NCI-H1436 treated with DMSO at 0.1 percent for 48 hours (cell line): ENCODE data around the gene KCTD4.
"Not testable (repeated sequence)": the region's sequence is repeated elsewhere in the genome, so short reads cannot be mapped to it uniquely, and the experiment has no call there.

ENCODE experiments used
- DNase-seq: peaks from one replicate; lab custom pipeline; 2025; lab: John Stamatoyannopoulos, UW

The KCTD4 gene

DNA sequence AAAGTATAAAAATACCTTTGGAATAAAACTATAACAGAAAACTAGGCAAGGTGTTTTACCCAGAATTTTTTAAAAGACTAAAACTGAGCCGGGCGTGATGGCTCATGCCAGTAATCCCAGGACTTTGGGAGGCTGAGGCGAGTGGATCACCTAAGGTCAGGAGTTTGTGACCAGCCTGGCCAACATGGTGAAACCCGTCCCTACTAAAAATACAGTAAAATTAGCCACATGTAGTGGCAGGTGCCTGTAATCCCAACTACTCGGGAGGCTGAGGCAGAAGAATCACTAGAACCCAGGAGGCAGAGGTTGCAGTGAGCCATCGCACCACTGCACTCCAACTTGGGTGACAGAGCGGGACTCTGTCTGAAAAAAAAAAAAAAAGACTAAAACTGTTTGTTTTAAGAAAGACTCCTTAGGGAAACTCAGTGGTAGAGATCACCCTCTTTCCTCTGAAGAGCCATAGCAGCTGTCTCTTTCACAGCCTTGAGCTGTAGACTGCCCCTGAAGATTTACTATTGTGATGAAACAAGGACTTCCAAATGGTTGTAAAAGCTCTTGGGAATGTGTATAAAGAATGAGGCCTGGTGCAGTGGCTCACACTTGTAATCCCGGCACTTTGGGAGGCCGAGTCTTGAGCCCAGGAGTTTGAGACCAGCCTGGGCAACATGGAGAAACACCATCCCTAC lies 14.7 kb upstream of the KCTD4 start:
- no peak for DNase-seq

DNA sequence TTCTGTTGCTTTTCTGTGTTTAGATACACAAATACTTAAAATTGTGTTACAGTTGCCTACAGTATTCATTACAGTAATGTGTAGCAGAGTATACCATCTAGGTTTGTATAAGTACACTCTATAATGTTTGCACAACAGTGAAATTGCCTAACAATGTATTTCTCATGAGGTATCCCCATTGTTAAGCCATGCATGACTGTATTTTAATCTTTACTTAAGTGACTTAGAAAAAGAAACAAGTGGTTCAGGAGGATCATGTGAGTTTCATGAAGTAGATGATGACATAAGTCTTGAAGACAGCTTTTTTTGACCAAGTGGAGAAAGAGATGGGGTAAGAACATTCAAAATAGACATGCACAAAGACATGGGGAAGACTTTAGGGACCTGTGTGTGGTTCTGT lies 8.4 kb upstream of the KCTD4 start:
- DNase-seq, result no peak

DNA sequence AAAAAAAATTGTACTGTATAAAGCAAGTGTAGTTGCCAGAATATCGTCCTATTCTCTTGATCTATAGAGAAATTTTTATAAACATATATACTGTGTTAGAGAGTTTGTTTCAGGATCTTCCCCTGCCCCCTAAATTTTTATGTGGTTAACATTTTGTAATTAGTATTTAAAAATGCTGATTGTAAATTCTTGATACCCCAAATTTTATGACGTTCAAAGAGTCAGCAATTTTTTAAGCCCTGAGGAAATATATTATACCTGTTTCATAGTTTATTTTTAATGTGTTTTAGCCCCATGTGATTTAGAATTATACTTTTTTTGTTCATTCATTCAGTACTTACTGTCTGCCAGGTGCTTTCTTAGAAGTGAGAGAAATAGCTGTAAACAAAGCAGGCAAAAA lies 7.3 kb upstream of the KCTD4 start:
- DNase-seq, result no peak

DNA sequence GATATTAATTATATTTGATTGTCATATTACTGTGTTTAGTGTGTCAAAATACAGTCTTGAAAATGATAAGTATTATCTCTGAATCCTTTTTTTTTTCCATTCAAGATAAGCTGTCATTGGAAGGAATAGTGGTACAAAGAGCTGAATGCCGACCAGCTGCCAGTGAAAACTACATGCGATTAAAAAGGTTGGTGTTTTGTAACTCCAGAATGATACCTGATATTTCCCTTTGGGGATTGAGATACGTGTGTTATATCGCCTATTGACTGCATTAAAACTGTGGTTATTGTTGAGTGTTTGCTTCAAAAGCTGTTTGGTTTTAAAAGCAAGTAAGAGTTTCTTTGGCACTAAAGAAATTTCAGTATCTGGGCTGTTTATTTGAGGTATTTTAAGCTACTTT lies 6.5 kb upstream of the KCTD4 start:
- DNase-seq, result peak; percentile 44

DNA sequence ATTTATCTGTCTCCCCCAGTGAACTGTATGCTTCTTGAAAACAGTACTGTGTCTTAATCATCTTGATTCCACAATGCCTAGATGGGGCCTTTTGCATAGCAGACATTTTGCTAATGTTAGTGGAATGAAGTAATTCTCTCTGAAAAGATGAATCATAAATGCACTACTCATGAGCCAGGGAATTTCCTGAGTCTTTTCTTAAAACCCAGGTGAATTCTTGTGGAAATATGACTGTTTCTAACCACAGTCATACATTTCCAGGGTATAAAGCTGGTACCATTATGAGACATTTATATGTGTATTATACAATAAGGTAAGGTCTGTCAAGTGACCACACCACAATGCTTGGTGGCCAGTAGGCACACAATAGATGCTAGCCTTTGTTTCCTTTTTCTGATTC lies 5.5 kb upstream of the KCTD4 start:
- no peak for DNase-seq

DNA sequence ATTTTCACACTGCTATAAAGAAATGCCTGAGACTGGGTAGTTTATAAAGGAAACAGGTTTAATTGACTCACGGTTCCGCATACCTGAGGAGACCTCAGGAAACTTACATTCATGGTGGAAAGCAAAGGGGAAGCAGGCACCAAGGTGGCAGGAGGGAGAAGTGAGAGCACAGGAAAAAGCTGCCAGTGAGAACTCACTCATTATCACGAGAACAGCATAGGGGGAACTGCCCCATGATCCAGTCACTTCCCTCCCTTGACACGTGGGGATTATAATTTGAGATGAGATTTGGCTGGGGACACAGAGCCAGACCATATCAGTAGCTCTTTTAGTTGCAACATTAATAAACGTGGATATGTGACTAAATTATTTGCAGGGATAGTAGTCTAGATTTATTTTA lies 4.3 kb upstream of the KCTD4 start:
- DNase-seq, result no peak

DNA sequence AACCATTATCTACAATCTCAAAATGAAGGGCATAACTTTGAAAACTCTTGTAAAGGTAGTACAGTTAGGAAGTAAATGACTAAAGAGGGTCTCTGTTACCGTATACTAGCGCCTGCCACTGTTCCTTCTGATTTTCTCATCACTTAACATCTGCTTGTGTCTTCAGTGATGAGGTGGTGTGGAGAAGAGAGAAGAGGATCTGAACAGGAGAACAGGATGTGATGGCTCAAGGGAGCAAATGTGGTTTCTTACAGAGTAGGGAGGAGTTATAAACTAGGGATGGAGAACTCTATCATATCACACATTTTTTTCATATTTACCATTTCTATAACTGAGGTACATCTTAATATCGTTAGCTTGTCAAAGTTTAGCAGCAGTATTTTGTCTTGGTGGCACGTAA lies 1.1 kb downstream of the KCTD4 start:
- no peak for DNase-seq

DNA sequence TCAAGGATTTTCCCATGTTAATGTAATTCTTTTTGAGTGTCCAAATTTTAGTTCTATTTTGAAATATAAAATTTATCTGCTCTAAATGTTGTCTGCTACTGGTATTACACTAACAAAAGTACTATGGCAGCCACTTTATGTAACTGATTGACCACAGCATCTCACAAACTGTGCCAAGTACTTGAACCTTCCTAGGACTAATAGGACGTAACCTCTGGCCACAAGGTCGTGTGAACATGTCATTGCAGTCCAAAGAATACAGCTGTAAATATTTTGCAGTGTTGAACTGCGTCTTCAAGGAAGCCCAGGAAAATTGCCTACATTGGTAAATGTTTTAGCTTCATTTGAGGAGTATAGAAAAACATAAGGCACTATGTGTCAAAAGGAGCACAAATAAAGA lies 1.9 kb downstream of the KCTD4 start:
- no peak for DNase-seq

DNA sequence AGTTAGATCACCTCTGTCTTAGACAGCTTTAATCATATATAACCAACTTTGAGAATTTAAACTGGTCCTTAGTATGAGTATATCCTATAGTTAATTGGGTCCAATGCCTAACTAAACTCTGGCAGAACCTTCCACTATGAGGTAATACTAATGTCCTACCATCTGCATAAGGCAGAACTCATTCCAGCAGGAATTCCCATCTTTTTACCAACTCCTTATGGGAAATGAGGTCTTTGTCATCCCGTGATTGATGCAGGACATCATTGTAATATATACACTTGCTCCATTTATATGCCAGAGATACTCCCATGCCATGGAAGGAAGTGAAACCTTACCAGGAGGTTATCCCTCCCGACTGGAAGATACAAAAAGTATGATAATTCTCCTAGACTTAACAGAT lies 2.8 kb downstream of the KCTD4 start:
- no peak for DNase-seq

DNA sequence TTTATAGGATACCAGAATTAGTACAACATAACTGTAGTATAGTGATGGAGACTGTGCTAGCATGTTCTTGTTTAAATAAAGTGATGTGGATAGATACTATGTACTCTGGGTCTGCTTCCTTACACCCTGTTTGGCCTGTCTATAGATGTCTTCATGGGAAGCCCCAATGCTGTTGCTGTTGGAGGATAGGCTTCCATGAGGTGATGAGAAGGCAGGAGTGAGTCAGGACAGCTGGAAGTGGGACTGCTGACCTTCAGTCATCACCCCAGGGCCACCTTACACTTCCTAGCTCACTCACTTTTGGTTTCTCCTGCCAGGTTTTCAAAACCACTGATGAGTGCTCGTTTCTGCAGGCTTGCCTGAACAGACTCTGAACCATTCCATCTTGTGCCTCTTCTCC lies 4.2 kb downstream of the KCTD4 start:
- no peak for DNase-seq

DNA sequence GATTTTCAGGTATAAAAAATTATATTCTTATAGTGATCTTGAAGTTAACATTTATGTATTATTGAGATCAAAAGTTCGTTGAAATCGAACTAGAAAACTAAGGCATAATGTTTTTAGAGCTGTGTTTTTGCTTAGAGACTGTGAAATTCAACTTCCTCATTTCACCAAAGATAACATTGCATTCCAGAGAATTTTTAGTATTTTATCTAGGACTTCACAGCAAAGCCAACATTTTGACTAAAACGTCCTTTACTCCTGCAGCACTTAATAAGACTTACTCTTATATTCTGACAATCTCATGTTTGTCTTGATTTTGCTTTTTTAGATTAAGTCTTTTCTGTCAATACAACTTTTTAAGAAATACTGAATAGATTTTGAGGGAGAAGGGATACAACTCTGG lies 4.7 kb downstream of the KCTD4 start:
- DNase-seq, result no peak

DNA sequence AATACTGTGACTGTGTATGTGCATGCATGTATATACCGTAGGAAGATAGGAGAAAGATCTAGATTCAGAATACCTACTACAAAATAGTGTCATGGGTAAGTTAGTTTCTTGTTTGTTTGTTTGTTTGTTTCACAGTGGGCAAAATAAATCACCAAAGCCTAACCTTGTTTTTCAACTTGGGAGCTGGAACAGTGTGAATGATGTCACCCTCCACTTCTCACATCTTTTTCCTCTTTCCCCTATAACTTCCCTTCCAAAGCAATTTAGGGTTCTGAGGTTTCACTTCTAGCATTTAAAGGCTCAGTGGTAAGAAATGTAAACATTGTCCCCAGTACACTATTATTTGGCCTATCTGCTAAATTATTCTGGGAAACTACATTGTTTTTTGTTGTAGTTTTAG lies 5.4 kb downstream of the KCTD4 start:
- no peak for DNase-seq

DNA sequence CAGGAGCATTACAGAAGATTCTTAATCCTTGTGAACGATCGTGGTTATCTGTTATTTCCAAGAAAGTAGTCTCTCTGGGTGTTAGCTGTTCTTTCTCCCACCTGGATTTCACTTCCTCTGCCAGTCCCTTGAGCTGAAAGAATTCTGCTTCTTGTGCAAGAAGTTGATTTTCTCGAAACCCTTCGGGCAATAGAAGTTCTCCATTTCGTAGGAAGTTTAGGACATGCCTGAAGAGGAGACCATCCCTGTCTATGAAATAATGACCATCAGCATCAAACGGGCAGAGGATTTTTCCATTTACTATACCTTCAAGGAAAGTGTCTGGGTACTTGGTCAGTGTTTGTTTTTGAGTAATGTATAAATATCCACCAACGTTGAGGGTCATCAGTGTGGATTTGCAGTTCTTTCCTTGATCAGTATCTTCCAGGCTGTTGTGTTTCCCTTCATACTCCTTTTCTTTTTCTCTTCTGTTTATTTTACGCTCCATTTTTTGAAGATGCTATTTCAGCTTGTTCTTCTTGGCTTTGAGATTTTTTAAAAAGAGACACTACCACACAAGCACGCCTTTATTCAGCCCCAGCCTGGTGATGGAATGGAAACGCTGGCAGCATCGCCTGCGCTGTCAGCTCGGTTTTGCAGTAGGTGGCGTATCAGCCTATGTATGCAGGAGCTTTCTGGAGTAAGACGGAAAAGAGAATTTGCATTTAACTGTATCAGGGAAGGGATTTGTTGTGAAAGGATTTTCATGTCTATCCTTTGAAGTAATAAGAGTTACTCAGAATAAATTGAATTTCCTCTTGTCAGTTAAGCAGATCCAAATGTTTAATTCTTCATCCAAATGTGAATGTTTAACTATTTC lies 6.5 kb downstream of the KCTD4 start:
- DNase-seq, result no peak

DNA sequence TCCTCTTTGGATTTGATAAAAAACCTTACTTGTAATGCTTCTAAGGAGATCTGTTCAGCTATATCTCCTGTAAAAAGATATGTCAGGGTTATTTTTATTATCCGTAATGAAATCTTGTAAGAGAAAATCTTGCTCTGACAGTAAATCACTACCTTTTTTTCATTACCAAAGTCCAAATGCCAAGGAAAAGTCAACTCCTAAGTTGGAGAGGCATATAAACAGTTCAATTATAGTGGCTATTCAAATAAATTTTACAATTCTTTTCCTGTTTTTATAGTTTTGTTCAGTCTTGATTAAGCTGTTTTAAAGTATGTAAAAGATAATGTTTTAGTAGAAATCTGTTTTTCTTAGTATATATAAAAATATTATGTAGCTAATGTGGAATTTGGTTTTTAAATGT lies 9.0 kb downstream of the KCTD4 start:
- DNase-seq, result no peak

DNA sequence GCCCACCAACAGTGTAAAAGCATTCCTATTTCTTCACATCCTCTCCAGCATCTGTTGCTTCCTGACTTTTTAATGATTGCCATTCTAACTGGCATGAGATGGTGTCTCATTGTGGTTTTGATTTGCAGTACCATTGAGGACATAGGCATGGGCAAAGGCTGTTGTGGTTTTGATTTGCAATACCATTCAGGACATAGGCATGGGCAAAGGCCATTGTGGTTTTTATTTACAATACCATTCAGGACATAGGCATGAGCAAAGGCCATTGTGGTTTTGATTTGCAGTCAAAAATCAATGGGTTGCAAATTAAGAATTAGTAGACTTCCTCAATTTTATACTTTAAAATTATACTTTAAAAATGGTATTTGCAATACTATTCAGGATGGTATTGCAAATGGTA lies 11.3 kb downstream of the KCTD4 start:
- not testable (repeated sequence) for DNase-seq

DNA sequence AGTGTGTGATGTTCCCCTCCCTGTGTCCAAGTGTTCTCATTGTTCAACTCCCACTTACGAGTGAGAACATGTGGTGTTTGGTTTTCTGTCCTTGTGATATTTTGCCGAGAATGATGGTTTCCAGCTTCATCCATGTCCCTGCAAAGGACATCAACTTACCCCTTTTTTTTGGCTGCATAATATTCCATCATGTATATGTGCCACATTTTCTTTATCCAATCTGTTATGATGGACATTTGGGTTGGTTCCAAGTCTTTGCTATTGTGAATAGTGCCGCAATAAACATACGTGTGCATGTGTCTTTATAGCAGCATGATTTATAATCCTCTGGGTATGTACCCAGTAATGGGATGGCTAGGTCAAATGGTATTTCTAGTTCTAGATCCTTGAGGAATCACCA lies 11.8 kb downstream of the KCTD4 start:
- not testable (repeated sequence) for DNase-seq

DNA sequence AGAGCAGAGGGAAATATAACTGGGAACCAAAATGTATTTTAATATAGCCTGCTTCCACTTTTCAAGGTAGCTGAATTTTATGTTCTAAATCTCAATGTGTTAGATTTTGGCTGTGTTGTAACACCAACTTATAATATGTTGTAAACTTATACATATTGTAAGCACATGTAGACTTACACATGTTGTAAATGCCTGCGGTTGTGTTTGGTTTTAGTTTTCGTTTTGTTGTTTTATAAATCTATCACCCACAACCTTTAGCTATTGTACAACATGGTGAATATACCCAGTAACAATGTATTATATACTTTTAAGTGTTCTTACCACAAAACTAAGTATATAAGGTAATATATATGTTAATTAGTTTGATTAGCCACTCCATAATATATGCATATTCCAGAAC lies 15.6 kb downstream of the KCTD4 start:
- DNase-seq, result no peak

DNA sequence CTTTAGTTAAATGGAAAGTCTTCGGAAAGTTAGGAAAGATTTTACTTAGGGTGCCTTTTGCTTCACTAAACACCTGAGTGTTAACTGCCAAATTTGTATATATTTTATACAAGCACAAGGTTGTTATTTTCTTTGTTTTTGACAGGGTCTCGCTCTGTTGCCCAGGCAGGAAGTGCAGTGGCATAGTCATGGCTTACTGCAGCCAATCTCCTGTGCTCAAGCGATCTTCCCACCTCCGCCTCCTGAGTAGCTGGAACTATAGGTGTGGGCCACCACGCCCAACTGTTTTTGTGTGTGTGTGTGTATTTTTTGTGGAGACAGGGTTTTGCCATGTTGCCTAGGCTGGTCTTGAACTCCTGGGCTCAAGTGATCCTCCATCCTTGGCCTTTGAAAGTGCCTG lies 16.2 kb downstream of the KCTD4 start:
- no peak for DNase-seq

DNA sequence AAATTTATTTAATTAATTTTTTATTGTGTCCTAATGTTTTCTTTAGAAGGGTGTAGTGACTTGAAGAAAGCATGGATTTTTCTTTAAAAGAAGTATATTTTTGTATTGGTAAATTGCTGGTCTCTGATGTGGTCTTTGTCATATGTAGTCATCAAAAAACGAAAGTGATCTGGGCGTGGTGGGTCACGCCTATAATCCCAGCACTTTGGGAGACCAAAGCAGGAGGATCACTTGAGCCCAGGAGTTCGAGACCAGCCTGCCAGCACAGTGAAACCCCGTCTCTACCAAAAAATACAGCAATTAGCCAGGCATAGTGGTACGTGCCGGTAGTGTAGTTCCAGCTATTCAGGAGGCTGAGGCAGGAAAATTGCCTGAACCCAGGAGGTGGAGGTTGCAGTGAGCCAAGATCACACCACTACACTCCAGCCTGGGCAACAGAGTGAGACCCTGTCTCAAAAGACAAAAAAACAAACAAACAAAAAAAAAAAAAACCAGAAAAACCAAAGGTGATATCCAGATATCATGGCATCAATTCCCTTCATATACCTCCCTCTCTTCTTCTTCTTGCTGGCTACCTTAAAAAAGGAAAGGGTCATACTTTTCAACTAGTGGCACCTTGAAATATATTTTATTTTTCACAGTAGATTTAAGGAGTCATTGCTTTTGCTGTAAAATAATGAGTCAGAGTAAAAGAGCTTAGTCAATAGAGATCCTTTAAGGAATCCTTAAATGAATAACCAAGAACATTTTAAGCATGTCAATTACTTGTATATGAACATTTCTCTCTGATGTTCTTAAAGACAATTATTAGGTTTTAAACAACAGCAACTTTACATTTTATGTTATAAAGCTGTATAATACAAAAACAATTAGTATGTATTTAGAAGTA lies 19.9 kb downstream of the KCTD4 start:
- no peak for DNase-seq

DNA sequence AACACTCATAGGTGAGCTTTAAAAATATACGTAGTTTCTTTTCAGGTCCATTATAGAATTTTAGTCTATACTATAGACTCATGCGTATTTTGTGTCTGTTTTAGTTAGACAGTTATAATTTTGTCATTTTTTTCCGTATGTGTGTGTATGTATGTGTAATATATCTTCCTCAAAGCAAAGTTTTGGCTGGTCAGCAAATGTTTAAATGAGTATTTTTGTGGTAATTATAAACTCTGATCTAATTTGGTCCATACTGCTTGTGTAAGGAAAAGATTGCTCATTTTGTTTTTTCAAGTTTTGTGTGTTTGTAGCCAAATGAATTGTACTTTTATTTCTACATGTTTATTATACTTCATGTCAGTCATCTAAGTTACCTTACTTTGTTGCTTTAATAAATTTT lies 20.5 kb downstream of the KCTD4 start:
- DNase-seq, result no peak

DNA sequence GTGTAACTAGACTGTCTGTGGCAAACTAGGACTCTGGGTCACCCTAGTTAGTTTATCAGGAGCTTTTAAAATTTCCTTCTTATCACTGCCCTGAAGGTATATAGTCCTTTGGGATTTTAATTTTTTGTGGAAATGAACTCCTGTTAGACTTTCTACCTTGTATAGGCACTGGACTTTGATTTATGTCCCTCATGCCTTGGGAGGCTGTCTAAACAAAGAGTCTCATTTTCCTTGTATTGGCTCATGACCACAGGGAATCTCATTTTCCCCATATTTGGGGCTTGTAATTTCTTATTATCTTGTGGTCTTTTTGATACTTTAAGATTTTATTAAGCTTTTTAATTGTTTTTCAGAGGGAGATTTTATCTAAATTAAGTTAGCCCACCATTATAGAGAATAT lies 21.4 kb downstream of the KCTD4 start:
- no peak for DNase-seq

DNA sequence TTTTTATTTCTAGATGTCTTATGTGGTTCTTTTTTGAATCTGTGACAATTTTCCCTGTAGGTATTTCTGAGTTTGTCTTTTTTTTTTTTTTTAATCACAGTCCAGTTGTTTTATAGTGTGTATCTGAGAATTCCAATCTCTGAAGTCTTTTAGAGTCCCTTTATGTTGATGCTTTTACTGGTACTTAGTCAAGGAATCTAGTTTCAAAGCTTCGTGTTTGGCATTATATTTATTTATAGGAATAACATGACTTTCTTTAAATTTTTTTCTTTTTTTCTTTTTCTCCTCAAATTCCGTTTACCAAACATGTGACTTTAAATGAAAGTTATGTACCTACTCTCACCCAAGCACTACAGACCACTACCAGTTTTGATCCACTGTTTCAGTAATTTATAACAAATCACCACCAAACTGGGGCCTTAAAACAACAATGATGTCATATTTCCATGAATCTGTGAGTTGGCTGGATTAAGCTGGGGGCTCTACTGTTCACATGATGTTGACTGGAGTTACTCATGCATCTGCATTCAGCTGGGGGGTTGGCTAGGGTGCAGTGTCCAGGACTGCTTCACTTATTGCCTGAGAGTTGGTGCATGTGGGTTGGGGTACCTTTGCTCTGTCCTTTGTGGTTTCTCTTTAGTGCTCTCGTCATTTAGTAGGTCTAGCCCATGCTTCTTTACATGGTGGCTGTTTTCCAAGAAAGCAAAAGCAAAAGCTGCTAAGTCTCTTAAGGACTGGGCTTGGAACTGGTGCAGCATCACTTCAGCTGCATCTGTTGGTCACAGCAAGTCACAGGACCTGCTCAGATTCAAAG lies 22.3 kb downstream of the KCTD4 start:
- DNase-seq, result no peak
